HL-60/S4 (cell line): ENCODE results near the gene WASF1.

ENCODE experiments used
- in situ Hi-C: fragments of 300-500 bp; cut with MboI; formaldehyde crosslinking; loops from 2 replicates; pipeline ENCODE4 v1.14.3; 2022; ENCODE audit warnings: low sequenced_read_pairs

Gene WASF1

DNA sequence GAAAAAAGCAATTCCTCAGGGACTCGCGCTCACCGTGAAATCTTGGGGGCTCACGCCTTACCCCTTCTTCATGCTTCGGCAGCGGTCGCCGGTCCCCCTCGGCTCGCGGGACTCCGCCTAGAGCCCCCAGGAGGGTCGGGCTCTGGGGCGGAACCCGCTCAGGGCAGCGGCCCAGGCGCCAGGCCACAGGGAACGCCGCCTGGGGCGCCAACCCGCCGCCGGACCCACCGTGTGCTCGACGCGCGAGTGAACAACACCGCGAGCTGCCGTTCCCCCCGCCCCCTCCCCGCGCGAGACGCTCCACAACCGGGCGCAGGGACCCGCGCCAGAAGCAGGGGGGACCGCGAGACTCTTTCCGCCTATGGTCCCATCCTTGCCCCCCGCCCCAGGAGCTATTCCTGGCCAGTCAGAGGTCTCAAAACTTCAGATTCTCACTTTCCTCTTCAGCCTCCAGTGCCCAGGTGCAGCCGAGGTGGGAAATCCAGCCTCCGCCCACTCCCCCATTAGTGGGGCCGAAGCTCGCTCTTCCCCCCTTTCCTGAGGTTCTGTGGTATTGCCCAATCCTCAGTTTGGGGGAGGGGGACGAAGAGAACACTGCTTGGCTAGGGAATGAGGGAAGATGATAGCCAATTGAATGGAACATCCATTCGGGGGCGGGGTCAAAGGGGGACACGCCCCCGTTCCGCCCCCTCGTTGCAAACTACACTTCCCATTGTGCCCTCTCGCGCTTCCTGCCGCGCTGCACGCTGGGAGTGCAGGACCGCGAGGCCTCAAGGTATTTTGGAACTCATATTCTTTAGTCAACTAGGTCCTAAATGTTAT is at the start of gene WASF1:
Gene WASF1, minus strand, starts transcription at position 265 of the 822 bp plus-strand sequence. CDS start 52,069 bp downstream, outside the sequence.
- in situ Hi-C loops: no loop called here

DNA sequence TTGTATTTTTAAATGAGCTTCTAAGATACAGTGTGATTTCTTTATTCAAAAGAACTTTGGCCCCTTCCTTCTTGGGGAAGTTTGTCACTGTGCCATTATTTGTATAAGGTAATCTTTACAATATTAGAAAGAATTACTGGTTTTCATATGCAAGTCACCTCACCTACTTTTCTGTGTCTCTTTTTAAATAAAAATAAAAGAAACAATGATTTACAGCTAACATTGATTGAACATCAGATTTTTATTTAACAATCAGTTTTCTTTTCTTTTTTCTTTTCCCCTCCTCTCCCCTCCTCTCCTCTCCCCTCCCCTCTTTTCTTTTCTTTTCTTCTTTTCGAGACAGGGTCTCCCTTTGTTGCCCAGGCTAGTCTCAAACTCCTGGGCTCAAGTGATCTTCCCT is 46.8 kb upstream of the WASF1 start:
- in situ Hi-C loops: no loop called here

DNA sequence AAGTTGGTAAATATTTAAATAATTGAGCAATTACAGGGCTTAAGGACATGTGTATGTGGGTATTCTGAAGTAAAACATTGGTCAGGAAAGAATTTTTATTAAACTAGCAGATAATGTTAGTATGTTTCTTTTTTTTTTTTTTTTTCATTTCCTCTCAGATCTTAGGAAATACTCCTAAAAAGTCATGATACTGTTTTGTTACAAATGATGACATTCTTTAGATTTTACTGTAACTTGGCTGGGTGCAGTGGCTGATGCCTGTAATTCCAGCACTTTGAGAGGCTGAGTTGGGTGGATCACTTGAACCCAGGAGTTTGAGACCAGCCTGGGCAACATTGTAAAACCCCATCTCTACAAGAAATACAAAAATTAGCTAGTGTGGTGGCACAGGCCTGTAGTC is 42.3 kb upstream of the WASF1 start:
- in situ Hi-C loops: no loop called here

DNA sequence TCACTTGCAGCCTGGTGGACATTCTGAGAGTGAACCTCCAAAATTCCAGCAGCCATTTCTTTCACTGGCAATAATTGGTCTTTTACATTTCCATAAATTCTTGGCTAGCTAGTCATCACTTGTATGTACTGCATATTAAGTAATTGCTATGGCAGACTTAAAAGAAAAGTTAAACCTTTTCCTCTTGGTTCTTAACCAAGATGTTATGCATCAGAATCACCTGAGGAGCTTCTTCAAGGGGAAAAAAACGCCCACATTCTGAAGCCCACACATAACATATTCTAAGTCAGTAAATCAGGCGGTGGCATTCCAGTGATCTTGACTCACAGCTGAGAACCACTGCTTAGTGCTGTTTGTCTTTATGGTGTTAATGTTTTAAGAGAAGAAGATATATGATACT is 37.8 kb upstream of the WASF1 start:
- in situ Hi-C loops: no loop called here

DNA sequence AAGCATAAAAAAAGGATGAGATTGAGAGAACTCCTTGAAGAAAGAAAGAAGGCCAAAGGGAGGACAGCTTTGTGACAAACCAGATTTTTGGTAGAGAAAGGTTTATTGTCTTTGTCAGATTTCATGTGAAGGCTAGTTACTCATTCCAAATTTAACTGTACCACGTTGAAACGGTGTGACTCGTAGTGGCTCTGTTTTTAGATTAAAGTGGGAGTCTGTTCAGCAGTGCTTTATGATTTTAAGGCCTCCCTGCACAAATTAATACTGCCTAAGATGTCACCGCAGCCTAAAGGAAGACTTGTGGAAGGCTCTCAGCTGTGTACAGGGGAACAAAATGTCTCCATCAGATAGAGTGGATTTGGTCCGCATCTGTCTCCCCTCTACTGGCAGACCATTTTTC is 36.7 kb upstream of the WASF1 start:
- in situ Hi-C loops: no loop called here

DNA sequence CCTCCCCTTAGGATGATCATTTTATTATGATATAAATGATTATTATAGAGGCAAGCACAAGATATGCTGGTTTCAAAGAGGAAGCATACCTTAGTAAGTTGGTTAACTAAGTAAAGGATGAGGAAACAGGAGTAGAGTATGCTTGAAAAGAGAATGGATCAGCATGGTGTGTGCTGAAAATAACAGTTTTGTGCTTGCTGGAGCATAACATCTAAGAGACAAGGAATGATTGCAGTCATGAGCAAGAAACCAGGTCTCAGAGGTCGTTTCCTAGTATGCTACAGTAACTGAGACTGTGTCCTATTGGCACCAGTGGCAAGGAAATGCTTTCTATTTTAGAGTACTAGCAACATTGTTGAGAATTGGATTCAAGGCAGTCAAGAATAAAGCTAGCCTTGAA is 34.9 kb upstream of the WASF1 start:
- in situ Hi-C loops: no loop called here

DNA sequence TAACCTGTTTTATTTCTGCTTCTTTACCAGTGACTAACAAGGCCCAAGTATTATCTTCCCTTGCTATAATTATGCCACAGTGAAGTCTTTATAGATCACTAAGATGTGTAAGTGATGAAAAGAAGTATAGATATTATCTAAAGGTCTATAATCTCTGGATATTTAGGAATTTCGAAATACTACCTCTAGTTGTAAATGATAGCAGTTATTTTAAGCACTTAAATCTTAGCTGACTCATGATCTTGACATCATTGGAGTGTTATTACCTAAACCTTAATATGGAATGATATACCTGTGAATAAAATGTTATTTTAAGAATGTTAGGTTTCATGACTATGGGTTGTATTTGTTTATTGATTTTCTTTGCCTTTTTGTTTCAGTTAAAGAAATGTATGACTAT is 32.3 kb upstream of the WASF1 start:
- in situ Hi-C loops: no loop called here

DNA sequence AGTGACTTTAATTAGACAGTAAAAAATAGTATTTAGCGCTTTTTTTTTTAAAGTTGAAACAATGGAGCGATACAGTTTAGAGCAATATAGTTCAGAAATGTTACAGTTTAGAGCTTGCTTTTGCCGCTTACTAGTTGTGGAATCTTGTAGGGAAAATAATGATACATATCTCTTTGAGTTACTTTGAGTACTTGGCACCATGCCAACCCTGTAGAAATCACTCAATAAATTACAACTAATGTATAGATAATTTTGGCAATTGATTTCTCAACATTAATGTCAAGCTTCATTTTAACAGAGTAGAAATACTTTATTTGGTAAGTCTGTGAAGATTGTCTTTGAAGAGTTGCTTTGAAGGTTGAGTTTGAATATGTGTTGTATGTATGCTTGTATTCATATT is 28.2 kb upstream of the WASF1 start:
- in situ Hi-C loops: no loop called here

DNA sequence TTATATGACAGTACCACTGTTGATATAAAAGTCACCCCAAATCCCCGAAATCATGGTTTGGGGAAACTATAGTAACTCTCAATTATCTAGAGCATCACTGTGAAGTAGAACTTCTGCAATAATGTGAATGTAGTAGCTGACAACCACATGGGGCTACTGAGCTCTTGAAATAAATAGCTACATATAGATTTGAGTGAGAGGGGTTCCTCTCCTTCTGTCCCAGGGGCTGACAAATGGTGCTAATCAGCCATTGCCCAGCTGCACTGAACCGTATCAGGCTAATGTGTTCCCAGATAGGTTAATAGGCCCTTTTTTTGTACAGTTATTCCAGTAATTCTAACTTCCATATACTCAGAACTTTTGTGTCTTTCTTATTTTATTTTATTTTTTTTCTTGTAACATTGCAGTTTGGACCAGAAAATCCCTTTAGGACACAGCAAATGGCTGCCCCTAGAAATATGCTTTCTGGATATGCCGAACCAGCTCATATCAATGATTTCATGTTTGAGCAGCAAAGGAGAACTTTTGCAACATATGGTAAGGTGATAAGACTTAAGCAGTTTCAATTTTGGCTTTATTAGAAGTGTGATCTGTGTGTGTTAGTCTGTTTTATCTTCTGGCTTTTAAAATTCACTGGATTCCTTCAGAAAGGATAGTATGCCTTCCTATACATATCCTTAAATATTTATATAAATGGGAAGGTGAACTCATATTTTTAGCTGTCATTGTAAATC is 21.8 kb upstream of the WASF1 start:
- in situ Hi-C loops: no loop called here

DNA sequence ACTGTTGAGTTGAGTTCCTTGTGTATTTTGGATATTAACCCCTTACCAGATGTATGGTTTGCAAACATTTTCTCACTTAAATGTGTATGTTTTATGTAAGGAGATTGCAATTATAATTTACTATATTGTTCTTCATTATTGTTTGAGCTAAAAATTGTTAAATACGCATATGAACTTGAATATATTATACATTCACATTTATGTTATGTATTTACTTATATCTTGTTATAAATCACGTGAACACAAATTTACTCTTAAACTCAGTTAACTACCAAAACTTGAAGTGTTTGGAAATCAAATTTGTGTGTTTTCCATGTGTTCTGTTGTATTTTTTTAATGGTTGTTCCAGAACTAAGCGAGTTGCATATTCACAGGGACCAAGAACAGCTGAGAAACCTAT is 19.1 kb upstream of the WASF1 start:
- in situ Hi-C loops: no loop called here

DNA sequence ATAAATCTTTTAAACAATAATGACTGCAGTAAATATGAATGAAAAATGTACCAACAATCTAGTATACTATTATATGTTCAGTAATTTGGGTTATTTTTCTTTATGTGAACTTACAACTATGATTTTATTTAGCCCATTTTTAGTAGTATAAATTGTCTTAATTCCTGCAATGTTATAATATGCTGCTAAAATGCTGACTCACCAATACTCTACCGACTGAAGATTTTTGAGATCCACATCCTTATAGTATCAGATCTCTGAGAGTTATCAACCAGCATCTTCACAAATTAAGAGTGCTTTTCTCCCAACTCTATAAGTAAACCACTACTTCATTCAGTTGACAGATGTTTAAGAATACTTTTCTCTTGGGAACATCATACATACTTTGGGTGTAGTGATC is 17.4 kb upstream of the WASF1 start:
- in situ Hi-C loops: no loop called here

DNA sequence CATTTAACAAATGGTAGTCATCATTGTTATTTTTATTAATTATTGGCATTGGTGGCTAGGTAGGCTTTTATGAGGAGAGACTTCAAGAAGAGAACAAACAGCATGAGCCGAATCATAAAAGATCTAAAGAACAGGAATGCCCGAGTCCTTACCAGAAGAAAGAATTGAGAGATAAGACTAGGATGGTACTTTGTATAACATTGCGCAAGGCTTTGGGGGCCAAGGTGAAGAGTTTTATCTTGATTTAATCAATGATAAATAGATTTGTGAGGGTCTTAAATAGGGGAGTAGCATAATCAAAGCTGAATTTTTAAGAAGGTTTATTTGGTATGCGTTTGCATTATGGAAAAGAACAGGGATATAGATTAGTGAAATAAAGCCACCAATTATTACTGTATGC is 16.2 kb upstream of the WASF1 start:
- in situ Hi-C loops: no loop called here

DNA sequence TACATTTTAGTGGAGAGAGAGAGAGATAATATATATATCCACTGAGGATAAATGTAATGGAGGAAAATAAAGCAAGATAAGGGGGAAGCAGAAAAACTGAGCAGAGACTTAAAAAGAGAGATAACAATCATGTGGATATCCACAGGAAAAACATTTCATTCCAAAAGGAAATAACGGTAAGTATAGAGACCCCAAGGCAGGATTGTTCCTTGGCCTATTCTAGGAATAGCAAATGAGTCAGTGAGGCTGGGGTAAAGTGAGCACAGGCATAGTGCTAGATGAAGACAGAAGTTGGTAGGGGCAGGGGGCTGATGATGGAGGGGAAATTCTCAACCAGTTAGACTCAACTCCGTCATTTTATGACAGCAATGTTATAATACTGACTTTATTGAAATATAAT is 12.0 kb upstream of the WASF1 start:
- in situ Hi-C loops: no loop called here

DNA sequence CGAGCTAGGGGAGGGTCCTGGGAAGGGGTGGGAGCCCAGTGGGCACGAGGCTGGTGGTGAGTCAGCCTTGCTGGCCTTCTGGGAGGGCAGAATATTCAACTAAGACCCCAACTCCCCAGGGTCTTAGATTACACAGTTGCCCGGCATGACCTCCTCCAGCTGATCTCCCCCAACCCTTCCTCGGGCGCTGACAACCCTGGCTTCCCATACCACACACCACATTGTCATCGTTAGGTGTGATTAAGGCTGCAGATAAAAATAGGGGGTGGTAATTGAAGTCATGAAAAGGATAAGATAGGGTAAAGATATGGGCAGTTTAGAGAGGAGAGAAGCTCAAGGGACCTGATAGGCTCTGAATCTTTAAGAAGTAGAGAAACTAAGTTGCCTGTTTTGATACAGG is 11.3 kb upstream of the WASF1 start:
- in situ Hi-C loops: no loop called here

DNA sequence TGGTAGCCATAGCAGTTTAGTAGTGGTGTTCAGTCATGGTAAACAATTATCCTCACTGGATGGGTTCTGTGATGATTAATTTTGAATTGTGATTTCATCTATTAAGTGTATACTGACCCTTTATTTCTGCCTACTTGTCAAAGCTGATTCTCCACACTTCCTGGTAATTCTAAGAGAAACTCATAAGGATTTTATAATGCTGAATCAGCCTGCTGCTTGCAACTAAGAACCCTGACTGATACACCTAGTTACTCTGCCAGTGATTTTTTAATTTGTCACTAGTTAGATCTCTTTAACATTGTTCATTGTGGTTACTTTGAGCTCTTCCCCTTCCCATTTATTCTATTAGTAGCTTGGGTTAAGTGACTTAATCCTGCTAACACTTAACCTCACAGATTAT is 9.3 kb upstream of the WASF1 start:
- in situ Hi-C loops: no loop called here

DNA sequence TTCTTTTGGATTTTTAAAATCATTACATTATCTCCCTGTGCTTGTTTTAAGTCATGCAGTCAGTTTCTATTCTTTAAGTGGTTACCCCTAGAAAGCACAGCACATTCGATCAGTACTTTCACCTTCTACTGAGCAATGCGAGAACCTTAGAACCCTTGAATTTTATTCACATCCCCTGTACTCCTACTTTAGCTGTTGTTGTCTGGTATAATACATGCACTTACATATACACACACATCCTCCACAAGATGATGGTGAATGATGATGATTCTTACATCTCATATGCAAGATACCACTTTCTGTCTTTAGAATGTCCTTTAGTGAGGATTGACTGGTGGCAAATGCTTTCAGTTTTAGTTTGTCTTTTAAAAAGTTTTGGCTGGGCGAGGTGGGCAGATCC is 6.4 kb upstream of the WASF1 start:
- in situ Hi-C loops: no loop called here

DNA sequence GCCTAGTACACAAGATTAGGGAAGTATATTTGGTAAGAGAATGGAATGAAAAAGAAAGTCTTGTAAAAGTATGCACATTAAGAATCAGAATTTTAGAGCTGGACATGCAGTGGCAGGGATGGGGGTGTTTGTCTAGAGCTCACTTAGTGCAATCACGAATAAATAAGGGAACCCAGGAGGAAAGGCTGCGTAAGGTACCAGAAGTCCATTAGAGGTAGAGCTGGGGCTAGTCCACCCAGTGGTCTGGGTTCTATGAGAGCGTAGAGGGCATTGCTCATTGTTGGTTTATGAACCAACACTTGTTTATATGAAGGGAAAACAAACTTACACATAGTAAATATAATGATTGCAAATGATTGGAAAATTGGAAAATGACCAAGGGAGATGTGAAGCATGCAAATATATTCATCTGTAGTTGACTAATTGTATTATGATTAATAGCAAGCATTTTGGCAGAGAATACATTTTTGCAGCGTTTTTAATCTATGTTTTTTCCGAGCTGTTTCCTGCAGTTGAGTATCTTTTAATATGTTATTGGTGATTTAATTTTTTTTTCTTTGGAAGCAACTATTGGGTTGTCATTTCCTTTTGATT is 3.9 kb upstream of the WASF1 start:
- in situ Hi-C loops: no loop called here

DNA sequence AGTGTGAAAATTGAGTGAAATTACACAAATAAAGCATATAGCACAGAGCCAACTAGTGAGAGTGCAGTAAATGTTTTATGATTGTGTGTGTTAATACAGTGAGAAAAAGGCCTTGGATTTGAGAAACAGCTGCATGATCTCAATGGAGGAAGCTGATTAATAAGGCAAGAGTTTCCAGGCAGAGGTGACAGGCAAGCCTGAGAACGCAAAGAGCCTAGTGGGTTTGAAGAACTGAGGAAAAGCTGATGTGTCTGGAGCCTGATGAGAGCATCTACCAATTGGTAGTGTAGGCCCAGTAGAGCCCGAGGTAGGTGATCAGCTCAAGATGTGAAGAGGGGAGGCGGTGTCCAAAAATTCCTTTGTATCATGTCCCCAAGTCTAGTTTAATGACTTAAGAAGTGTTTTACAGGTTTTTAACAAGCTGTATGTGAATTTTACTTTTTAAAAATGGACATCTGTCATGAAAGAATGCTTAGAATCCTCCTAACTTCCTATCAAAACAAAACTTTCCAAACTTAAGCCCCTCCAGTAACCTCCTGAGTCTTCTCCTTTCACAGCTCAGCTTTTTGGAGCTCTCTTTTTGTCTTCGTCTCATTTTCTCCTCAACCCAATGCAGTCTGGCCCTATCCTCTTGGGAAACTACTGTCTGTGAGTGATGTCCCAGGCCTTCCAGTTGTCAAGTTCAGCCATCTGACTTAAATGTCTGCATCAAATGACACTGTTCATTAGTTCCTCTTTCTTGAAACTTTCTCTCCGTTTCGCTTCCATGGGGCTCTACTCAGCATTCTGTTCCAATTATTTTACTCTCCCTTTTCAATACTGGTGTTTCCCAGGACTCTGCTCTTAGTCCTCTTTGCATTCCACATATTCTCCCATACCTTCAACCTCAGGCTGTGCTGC is 1.9 kb upstream of the WASF1 start:
- in situ Hi-C loops: no loop called here

DNA sequence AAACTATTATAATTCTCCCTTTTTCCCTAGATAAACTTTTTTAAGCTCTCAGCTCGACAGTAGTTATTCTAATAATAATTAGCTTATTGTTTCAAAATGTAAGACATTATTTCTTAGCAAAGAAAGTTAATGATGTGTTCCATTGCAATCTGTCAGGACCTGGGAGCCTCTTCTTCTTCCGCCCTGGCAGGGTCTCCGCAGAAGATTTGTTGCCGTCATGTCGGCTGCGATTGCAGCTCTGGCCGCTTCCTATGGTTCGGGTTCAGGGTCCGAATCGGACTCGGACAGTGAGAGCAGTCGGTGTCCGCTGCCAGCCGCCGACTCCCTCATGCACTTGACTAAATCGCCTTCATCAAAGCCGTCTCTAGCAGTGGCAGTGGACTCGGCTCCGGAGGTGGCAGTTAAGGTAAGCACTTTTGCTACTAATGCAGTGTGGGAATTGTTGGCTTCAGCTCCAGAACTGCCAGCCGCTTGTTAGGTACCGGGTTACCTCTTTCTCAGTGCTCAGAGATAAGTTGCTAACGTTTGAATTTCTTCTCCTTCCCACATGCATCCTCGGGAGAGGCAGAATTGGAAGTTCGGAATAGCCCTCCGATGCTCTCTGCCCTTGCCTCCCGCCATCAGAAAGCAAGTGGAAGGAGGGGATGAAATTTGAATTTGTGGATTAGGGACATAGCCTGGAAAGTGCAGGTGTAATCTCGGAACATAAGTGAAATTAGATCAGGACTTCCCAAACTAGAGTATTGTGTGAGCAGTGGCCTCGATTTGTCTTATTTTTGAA is 948 bp upstream of the WASF1 start, which contains the start of gene CDC40:
Gene CDC40, plus strand, starts transcription at position 200 of the 781 bp plus-strand sequence. Its CDS starts 18 bp downstream, at position 218.
- in situ Hi-C loops: no loop called here
